RPMI7951 (cell line): Measurements from ENCODE around the gene IRAK3. TPM values are rescaled to one million over a fixed set of nuclear protein-coding genes. Genes with fewer than 3 reads are reported as not detected.
A peak's percentile ranks its signal among the peaks of the same experiment; 100 is the strongest.
"Not testable (repeated sequence)": the region's sequence is repeated elsewhere in the genome, so short reads cannot be mapped to it uniquely, and the experiment has no call there.

Source experiments
- DNase-seq: peaks from one replicate; pipeline ENCODE4 v3.0.0-alpha.2; 2012; ENCODE audit warnings: low read depth
- total RNA-seq: library from RNA; depleted of rRNA; stranded (reverse); fragments of >200 nt; shearing (Covaris generic); gene quantifications from 2 replicates; pipeline ENCODE4 v1.2.3, GENCODE V29; 2014

Gene IRAK3
- total RNA-seq, 1 experiment from 2014 or later: 4.8 TPM

DNA sequence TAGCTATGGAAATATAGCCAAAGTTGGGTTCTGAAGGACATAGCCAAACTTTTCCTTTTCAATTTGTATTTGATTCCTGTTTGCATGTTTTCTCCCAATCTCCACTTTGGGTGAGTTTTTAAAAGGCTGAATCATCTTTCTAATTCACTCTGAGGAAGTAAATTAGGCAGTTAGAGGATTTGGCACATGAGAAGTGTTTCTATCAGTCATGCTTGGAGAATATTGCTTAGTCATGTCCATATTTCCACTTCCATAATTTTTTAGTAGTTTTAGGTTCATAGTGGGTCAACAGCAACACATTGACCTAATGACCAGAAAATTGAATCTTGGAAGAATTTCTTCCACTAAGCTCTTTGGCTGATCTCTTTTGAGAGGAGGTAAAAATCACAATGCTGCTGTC, 21.8 kb downstream of the IRAK3 start:
- no peak for DNase-seq

- DNase-seq: not testable (repeated sequence)
These were observed 22.6 kb downstream of the IRAK3 start for GRCh38 chr12:66211573-66211972.

- not testable (repeated sequence) for DNase-seq
These were observed 24.0 kb downstream of the IRAK3 start for GRCh38 chr12:66213011-66213410.

GRCh38 chr12:66217342-66217917, 28.4 kb downstream of the IRAK3 start:
- DNase-seq: no peak

GRCh38 chr12:66228462-66228861, 39.4 kb downstream of the IRAK3 start:
- no peak for DNase-seq

DNA sequence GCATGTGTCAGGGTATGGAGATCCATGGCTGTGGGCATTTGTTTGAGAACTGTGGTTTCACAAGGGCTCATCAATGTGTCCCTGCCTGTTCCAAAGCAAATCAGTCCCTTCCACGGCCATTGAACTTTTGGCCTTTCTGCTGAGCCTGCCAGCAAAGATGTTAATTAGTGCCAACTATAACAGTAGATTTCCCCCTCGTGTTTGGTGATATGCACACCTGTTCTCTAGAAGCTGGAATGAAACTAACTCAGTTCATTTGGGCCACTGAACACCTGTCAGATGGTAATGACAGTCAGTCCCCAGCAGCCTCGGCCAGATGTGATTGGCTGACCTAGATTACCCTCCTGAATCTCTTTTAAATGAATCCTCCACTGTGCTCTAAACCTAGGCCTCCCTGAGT, 43.2 kb downstream of the IRAK3 start:
- DNase-seq: no peak

DNA sequence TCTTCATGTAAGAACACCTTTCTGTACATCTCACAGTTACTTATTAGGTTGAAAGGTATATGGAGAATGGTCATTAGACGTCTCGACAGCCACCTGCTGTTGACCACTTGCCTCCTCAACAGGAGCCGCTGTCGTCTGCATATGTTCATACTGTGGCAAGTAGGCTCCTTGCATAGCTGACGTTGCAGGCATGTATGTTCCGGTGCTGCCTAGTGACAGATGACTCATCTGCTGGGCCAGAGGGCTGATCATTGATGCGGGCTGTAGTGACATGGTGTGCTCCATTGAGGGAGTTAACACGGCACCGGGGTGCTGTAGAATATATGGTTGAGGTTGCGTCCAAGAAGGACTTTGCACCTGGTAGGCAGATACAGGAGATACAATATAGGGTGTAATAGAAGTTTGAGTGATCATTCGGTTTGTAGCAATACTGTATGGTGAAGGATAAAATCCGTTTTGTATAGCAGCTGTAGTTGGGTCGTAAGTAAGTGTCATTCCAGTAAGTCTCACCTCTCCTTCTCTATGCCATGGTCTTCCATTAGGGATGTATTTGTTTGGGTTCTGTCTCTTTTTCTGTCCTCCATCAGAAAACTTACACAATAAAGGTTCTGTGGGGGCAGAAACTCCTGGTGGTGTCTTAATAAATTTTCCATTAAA, 45.2 kb downstream of the IRAK3 start:
- DNase-seq: peak; percentile 82

DNA sequence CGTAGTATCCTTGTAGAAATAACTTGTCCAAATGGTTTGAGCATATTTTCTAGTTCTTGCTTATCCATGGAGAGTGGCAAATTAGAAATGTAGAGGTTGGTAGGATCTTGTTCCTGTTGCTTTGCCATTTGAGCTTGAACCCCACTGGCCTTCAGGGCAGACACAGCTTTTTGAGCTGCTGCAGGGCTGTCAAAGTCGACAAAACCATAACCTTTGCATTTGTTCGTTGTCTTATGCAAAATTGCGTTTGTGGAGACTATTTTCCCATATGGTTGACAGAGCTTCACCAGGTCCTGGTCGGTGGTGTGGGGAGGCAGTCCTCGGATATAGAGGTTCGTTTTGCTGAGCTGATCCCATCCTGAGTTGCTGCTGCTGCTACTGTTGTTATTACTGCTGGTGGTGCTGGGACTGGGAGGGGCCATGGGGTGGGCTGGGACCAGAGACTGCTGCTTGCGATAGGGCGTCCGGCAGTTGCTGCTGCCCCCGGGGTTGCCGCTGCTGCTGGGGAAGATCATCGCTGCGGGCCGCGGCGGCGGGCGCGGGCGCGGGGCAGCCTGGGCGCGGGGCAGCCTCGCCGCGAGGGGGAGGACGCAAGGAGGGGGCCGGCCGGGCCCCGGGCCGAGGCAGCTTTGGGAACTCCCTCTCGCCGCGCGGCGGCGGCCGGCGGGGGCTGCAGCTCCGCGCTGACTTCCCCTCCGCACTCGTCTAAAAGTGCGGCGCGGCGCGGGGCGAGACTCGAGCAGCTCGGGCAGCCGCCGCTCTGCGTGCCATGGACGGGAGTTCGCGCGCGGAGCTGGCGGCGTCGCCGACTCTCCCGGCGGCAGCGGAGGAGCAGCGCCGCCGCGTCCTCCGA, 46.0 kb downstream of the IRAK3 start:
- DNase-seq: peak; percentile 61

DNA sequence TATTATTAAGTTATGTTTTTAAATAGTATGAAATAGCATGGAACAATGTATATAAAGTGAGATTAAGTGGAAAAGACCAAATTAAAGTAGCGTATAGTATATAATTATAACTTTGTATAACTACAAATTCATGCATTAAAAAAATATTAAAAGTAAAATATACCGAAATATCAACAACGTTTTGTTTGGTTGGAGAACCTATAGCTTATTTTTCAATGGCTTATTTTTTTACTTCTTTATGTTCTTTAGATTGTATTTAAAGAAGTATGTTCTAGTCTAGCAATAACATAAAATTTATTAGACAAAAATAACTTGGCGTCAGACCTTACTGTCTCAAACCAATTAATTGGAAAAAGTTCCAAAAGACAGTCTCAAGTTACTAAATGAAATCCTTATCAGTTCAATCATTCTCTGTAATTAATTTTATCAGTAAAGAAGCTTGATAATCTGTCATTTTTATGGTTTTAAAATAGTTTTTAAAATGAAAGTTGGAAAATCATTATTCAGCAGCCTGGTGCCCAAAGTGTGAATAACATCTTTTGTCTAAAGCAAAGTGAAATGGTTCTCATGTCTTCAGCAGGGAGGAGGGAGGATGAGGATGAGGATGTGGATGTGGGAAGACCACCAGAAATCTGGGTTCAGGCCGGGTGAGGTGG, 46.7 kb downstream of the IRAK3 start:
- DNase-seq: peak; percentile 24

- not testable (repeated sequence) for DNase-seq
These were observed 47.3 kb downstream of the IRAK3 start for GRCh38 chr12:66236282-66236675.

DNA sequence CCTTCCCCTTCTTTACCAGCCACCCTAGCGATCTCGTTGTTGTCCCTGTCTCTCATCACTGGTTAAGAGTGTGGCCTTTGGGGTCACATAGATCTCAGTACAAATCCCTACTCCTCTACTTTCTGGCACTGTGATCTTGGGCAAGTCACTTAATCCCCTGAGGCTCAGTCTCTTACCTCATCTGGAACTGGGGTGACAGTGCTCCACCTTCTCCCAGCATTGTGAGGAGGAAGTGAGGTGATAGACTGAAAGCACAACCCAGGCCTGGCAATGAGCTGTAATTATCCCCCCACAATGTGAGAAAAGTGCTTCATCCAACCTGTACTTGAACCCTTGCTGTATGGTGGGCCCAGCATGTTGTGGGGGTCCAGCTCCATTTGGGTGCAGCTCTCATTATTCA, 48.0 kb downstream of the IRAK3 start:
- DNase-seq: no peak

GRCh38 chr12:66237505-66238175, 48.6 kb downstream of the IRAK3 start:
- DNase-seq: no peak

DNA sequence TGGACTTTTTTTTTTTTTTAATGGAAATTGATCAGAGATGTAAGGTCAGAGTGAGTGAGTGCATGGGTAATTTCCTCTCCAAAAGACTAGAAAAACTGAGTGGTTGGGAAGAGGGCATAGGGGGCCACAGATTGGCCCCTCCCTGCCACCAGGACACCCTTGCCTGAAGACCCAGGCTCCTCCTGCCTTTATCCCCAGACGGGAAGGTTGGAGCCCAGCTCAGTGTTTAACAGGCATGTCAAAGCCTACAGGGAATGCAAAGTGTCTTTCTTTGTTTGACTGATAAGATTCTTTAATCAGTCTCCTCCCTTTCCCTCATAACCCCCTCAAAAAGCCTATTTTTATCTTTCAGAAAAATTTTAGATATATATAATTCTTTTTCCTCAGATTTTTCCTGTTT, 50.3 kb downstream of the IRAK3 start:
- DNase-seq: no peak

- no peak for DNase-seq
These were observed 51.2 kb downstream of the IRAK3 start for GRCh38 chr12:66240096-66240820.

DNA sequence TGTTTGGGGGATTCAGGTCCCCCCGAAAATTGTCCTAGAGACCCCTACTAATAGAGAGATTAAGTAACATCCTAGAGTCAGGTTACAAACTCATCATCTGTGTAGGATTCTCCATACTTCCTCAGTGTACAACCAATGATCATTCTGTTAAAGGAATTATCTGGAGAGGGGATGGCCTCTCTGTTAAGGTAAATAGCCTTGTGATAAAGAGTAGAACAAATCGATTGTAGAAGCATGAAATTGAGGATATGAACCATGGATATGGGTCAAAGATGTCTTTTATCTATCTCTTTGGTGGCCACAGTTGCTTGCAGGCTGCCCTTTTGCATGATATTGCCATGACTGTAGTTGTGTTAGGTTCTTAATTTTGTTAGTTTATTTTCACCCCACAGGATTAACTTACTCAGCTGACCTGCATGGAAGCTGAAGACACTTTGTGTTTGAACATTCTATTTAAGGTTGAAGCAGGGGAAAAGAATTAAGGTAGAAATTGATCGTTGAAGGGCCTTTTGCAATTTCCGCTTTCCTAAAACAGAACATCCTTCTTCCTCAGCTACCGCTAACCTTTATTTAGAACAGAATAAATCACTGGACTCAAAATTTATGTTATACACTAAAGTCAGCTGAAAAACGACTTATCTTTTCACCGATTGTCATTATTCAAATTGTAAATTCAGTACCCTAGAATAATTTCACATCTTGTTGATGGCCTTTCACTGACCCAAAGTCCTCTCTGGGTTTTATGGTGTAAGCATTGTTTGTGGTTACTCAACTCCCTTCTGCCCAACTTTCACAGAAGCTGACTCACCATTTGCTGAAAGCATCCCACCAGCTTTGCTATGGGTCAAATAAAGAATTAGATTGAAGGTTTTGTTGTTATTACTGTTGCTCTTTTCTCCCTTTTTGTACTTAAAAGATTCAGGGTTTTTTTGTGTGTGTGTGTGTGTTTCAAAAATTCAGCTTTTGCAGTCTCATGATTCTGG, 52.3 kb downstream of the IRAK3 start:
- DNase-seq: peak; percentile 73

GRCh38 chr12:66242311-66242710, 53.3 kb downstream of the IRAK3 start:
- DNase-seq: no peak

GRCh38 chr12:66243911-66244310, 54.9 kb downstream of the IRAK3 start:
- DNase-seq: no peak

GRCh38 chr12:66244446-66244845, 55.4 kb downstream of the IRAK3 start:
- DNase-seq: no peak

GRCh38 chr12:66247741-66248140, 58.7 kb downstream of the IRAK3 start:
- no peak for DNase-seq

GRCh38 chr12:66251049-66251448, 62.0 kb downstream of the IRAK3 start:
- DNase-seq: no peak
